Esophagus squamous epithelium (tissue), 4 donors: ENCODE measurements around the gene APOL6.

ENCODE experiments used
- POLR2A ChIP-seq, 4 donors: fragments of 450-650 bp; IDR thresholded peaks; one replicate each; pipeline ENCODE4 v1.6.1; 2017; ENCODE audit warnings: antibody characterized with exemption in 4 of 4, mild to moderate bottlenecking in 4 of 4, moderate library complexity in 3 of 4
- TF ChIP-seq, protein P1 (sequence below), 6 experiments: fragments of 450-650 bp in 4 of 6; fragments of 200-600 bp in 2 of 6; sonication (generic) in 2 of 6; IDR thresholded peaks; one replicate each; pipeline ENCODE4 v1.5.1; 2016 to 2019; ENCODE audit warnings: antibody characterized with exemption in 6 of 6, mild to moderate bottlenecking in 4 of 6, moderate library complexity in 4 of 6

DNA sequence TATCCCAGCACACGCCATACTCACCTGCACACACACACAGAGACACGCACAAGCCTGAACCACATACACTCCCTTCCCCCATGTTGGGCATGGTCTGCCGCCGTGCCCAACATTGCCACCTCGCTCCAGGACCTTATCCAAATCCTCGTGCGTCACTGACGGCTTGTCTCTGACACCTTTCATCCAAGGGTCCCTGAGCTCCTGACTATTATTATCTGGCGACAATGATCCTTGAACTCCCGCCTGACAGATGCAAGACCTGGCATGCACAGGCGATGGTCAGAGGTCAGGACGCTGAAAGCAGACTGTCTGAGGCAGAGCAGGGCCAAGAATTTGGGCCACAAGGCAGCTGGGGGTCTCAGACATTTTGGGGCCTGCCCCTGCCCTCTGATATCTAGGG is 35.3 kb upstream of the APOL6 start:
- no peak for TF ChIP-seq POLR2A (IDR thresholded peaks at IDR 0.05)
- TF ChIP-seq, protein P1, sequence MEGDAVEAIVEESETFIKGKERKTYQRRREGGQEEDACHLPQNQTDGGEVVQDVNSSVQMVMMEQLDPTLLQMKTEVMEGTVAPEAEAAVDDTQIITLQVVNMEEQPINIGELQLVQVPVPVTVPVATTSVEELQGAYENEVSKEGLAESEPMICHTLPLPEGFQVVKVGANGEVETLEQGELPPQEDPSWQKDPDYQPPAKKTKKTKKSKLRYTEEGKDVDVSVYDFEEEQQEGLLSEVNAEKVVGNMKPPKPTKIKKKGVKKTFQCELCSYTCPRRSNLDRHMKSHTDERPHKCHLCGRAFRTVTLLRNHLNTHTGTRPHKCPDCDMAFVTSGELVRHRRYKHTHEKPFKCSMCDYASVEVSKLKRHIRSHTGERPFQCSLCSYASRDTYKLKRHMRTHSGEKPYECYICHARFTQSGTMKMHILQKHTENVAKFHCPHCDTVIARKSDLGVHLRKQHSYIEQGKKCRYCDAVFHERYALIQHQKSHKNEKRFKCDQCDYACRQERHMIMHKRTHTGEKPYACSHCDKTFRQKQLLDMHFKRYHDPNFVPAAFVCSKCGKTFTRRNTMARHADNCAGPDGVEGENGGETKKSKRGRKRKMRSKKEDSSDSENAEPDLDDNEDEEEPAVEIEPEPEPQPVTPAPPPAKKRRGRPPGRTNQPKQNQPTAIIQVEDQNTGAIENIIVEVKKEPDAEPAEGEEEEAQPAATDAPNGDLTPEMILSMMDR (IDR thresholded peaks at IDR 0.05) = no peak
